Neuronal stem cell (in vitro differentiated cells): ENCODE measurements around the gene TRAF3.

Source experiments
- DNase-seq: peaks from one replicate; pipeline ENCODE4 v3.0.0-alpha.2; 2013; ENCODE audit warnings: low spot score
- H2AFZ ChIP-seq: one replicate; pipeline ENCODE4 v1.6.1; 2013; ENCODE audit warnings: mild to moderate bottlenecking, low read length, inconsistent platforms
- H2AK5ac ChIP-seq: 2 replicates; pipeline ENCODE4 v1.6.1; 2013; ENCODE audit warnings: low read depth, mild to moderate bottlenecking, inconsistent platforms, low read length, moderate library complexity, mixed read lengths
- H2BK120ac ChIP-seq: 2 replicates; pipeline ENCODE4 v1.6.1; 2013; ENCODE audit warnings: low read depth, mild to moderate bottlenecking, inconsistent platforms, low read length, moderate library complexity, mixed read lengths
- H2BK12ac ChIP-seq: one replicate; pipeline ENCODE4 v1.6.1; 2013; ENCODE audit warnings: low read length, inconsistent platforms
- H2BK15ac ChIP-seq: 2 replicates; pipeline ENCODE4 v1.6.1; 2013; ENCODE audit warnings: mild to moderate bottlenecking, low read length, inconsistent platforms, mixed read lengths
- H2BK5ac ChIP-seq: one replicate; pipeline ENCODE4 v1.6.1; 2013; ENCODE audit warnings: inconsistent platforms, mild to moderate bottlenecking, low read length, moderate library complexity
- H3K14ac ChIP-seq: one replicate; pipeline ENCODE4 v1.6.1; 2013; ENCODE audit warnings: low read length, inconsistent platforms
- H3K18ac ChIP-seq: 2 replicates; pipeline ENCODE4 v1.6.1; 2013; ENCODE audit warnings: low read length, inconsistent platforms
- H3K23ac ChIP-seq: 2 replicates; pipeline ENCODE4 v1.6.1; 2013; ENCODE audit warnings: low read depth, mild to moderate bottlenecking, mixed read lengths, low read length, inconsistent platforms; ENCODE audit not compliant: poor library complexity
- H3K27ac ChIP-seq: replicated peaks from 3 replicates; pipeline ENCODE4 v1.5.1; 2013; ENCODE audit warnings: low read length, inconsistent platforms
- H3K27me3 ChIP-seq, 3 experiments: 2 replicates each; pipeline ENCODE4 v1.6.1; 2013; ENCODE audit warnings: low read length in 3 of 3, mild to moderate bottlenecking in 2 of 3, inconsistent platforms in 1 of 3, low read depth in 1 of 3, mixed read lengths in 1 of 3, moderate library complexity in 1 of 3; ENCODE audit not compliant: control insufficient read depth in 3 of 3, insufficient read depth in 3 of 3
- H3K36me3 ChIP-seq, 2 donors: replicated peaks in 1 of 2; 2 replicates each; pipeline ENCODE4 v1.6.1; 2013; ENCODE audit warnings: low read length in 2 of 2; ENCODE audit not compliant: control insufficient read depth in 2 of 2, insufficient read depth in 2 of 2
- H3K4ac ChIP-seq: 2 replicates; pipeline ENCODE4 v1.6.1; 2013; ENCODE audit warnings: inconsistent platforms, mild to moderate bottlenecking, low read length, moderate library complexity
- H3K4me1 ChIP-seq, 2 donors: 1 replicate in 1 of 2; 2 replicates in 1 of 2; pipeline ENCODE4 v1.6.1; 2013; ENCODE audit warnings: low read length in 2 of 2, low read depth in 1 of 2; ENCODE audit not compliant: control insufficient read depth in 2 of 2, insufficient read depth in 1 of 2
- H3K4me2 ChIP-seq: one replicate; pipeline ENCODE4 v1.6.1; 2013; ENCODE audit warnings: mild to moderate bottlenecking, low read length, inconsistent platforms; ENCODE audit not compliant: insufficient read depth, poor library complexity, severe bottlenecking
- H3K4me3 ChIP-seq, 2 donors: 2 replicates each; pipeline ENCODE4 v1.5.1; 2013; ENCODE audit warnings: low read length in 2 of 2, mild to moderate bottlenecking in 2 of 2, inconsistent platforms in 1 of 2, moderate library complexity in 1 of 2
- H3K79me1 ChIP-seq: one replicate; pipeline ENCODE4 v1.6.1; 2013; ENCODE audit warnings: low read depth, mild to moderate bottlenecking, inconsistent platforms, low read length, moderate library complexity
- H3K9ac ChIP-seq: one replicate; pipeline ENCODE4 v1.6.1; 2013; ENCODE audit warnings: mild to moderate bottlenecking, low read depth, low read length, inconsistent platforms; ENCODE audit not compliant: poor library complexity
- H3K9me3 ChIP-seq, 2 donors: replicated peaks in 1 of 2; 2 replicates each; pipeline versions ENCODE3 to v1.6.1; 2013; ENCODE audit warnings: low read length in 2 of 2, mild to moderate bottlenecking in 2 of 2, inconsistent platforms in 1 of 2, low read depth in 1 of 2, mixed read lengths in 1 of 2, moderate library complexity in 1 of 2; ENCODE audit not compliant: control insufficient read depth in 2 of 2, insufficient read depth in 1 of 2
- H4K8ac ChIP-seq: one replicate; pipeline ENCODE4 v1.6.1; 2013; ENCODE audit warnings: low read depth, mild to moderate bottlenecking, inconsistent platforms, low read length, moderate library complexity
- H4K91ac ChIP-seq: one replicate; pipeline ENCODE4 v1.6.1; 2013; ENCODE audit warnings: low read length, low read depth, mild to moderate bottlenecking, inconsistent platforms; ENCODE audit not compliant: poor library complexity
- WGBS, 2 donors: extraction: QIAGEN DNeasy Blood & Tissue Kit; methylation state at CpG; one replicate each; pipeline ENCODE4 v1.1.7; 2013; ENCODE audit warnings: missing lambda C conversion rate in 2 of 2, mixed read lengths in 1 of 2; ENCODE audit not compliant: insufficient read length in 2 of 2, insufficient replicate concordance in 1 of 2; ENCODE audit errors: extremely low coverage in 2 of 2; 5-methylcytosine and 5-hydroxymethylcytosine counted together

Gene TRAF3

DNA sequence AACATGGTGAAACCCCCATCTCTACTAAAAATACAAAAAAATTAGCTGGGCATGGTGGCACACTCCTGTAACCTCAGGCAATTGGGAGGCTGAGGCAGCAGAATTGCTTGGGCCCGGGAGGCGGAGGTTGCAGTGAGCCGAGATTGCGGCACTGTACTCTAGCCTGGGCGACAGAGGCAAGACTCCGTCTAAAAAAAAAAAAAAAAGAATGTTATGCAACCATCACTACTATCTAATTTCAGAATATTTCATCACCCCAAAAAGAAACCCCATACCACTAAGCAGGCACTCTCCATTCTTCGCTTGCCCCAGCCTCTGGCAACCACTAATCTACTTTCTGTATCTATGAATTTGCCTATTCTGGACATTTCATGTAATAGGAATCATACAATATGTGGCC, 76.4 kb downstream of the TRAF3 start:
- peaks cover 3 to 5% of the 10 kb centered on the region in 2 donors for H3K4me1 ChIP-seq
- no peak overlapping the region for H3K14ac ChIP-seq
- H3K9me3 ChIP-seq = peaks cover 0 to 11% of the 10 kb centered on the region in 2 donors
- H3K4ac ChIP-seq = no peak overlapping the region
- no peak overlapping the region for H2BK12ac ChIP-seq
- H3K27me3 ChIP-seq = no peaks in the 10 kb centered on the region
- no peak overlapping the region for H3K27ac ChIP-seq
- H2BK120ac ChIP-seq = no peak overlapping the region
- H2AK5ac ChIP-seq = no peak overlapping the region
- no peak overlapping the region for H4K8ac ChIP-seq
- H3K18ac ChIP-seq = no peak overlapping the region
- H4K91ac ChIP-seq = no peak overlapping the region
- H3K23ac ChIP-seq = no peak overlapping the region
- H2BK5ac ChIP-seq = no peak overlapping the region
- H2AFZ ChIP-seq = no peak overlapping the region
- H3K4me3 ChIP-seq = no peak overlapping the region
- H3K36me3 ChIP-seq = peaks cover 0 to 2% of the 10 kb centered on the region in 2 donors
- H2BK15ac ChIP-seq = no peak overlapping the region
- no peaks in the 10 kb centered on the region for H3K79me1 ChIP-seq
- WGBS, 2 donors = no CpG with 5 or more reads among the region's 7 CpGs
- no peak overlapping the region for H3K4me2 ChIP-seq
- no peak overlapping the region for H3K9ac ChIP-seq
- DNase-seq = no peak

DNA sequence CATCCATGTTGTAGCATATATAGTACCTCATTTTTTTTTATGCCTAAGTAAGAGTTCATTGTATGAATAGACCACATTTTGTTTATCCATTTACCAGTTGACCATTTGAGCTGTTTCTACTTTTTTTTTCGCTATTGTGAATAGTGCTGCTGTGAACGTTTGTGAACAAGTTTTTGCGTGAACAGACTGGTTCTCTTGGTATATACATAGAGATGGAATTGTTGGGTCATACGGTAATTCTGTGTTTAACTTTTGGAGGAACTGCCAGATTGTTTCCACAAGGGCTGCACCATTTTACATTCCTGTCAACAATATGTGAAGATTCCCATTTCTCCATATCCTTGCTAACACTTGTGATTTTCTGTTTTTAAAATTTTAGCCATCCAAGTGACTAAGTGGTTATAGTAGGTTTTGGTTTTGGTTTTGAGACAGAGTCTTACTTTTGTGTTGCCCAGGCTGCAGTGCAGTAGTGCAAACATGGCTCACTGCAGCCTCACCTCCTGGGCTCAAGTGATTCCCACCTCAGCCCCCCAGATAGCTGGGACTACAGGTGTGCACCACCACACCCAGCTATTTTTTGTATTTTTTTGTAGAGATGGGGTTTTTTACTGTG, 76.9 kb downstream of the TRAF3 start:
- H2AFZ ChIP-seq = no peak overlapping the region

DNA sequence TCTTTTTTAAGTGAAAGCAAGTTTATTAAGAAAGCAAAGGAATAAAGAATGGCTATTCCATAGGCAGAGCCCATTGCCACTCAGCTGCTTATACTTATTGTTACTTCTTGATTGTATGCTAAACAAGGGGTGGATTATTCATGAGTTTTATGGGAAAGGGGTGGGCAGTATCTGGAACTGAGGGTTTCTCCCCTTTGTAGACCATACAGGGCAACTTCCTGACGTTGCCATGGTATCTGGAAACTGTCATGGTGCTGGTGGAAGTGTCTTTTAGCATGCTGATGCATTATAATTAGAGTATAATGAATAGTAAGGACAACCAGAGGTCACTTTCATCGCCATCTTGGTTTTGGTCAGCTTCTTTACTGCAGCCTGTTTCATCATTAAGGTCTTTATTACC, 78.9 kb downstream of the TRAF3 start:
- Histone ChIP-seq H3K79me1 (no peaks in the 10 kb centered on the region), H3K14ac (no peak overlapping the region), H2AK5ac (no peak overlapping the region), H3K9ac (no peak overlapping the region), H3K4ac (no peak overlapping the region), H2BK15ac (no peak overlapping the region), H2BK12ac (no peak overlapping the region), H3K23ac (no peak overlapping the region), H2BK5ac (no peak overlapping the region), H3K4me3 (no peak overlapping the region), H4K91ac (no peak overlapping the region), H2AFZ (no peak overlapping the region), H2BK120ac (no peak overlapping the region), H3K27me3 (no peaks in the 10 kb centered on the region), H3K4me1 (peaks cover 0 to 2% of the 10 kb centered on the region in 2 donors), H3K36me3 (no peaks in the 10 kb centered on the region), H3K18ac (no peak overlapping the region), H4K8ac (no peak overlapping the region), H3K9me3 (peaks cover 0 to 26% of the 10 kb centered on the region in 2 donors), H3K4me2 (no peak overlapping the region), H3K27ac (no peak overlapping the region)
- WGBS, 2 donors = no CpG with 5 or more reads among the region's 2 CpGs
- no peak for DNase-seq

More for the DNA sequence above, 76.9 kb downstream of the TRAF3 start:
- no peak overlapping the region for H3K14ac ChIP-seq
- H2BK15ac ChIP-seq = no peak overlapping the region
- peaks cover 2 to 3% of the 10 kb centered on the region in 2 donors for H3K4me1 ChIP-seq
- no peaks in the 10 kb centered on the region for H3K79me1 ChIP-seq
- H4K91ac ChIP-seq = no peak overlapping the region
- peaks cover 0 to 16% of the 10 kb centered on the region in 2 donors for H3K9me3 ChIP-seq
- H3K4me2 ChIP-seq = no peak overlapping the region
- no peak overlapping the region for H4K8ac ChIP-seq
- no peak overlapping the region for H2BK12ac ChIP-seq
- H3K9ac ChIP-seq = no peak overlapping the region
- H2BK120ac ChIP-seq = no peak overlapping the region
- no peak overlapping the region for H3K4ac ChIP-seq
- H3K18ac ChIP-seq = no peak overlapping the region
- H3K27me3 ChIP-seq = no peaks in the 10 kb centered on the region
- H3K23ac ChIP-seq = no peak overlapping the region
- no CpG with 5 or more reads among the region's 4 CpGs for WGBS, 2 donors
- H3K36me3 ChIP-seq = peaks cover 0 to 2% of the 10 kb centered on the region in 2 donors
- DNase-seq = no peak
- no peak overlapping the region for H3K27ac ChIP-seq
- H3K4me3 ChIP-seq = no peak overlapping the region
- no peak overlapping the region for H2AK5ac ChIP-seq
- H2BK5ac ChIP-seq = no peak overlapping the region

DNA sequence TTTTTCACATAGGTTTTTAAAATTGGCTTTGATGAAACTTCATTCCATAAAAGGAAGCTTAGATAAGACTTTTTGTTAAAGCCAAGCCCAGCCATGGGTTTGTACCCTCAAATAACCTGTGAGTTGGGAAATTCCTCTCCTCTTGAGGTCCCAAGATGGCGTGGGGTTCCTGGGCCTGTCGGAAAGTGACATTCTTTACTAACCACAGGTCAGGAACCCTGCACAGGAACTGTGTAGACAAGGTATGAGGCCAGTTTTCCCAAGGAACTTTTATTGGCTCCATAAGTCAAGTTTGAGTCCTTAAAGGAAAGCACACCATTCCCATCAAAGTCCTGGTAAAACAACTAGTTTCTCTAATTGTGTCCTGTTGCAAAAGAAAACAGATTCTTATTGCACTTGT, 80.2 kb downstream of the TRAF3 start:
- no CpG with 5 or more reads among the region's 2 CpGs for WGBS, 2 donors
- Histone ChIP-seq H3K9me3 (peaks cover 0 to 31% of the 10 kb centered on the region in 2 donors), H2BK15ac (no peak overlapping the region), H3K23ac (no peak overlapping the region), H3K79me1 (no peaks in the 10 kb centered on the region), H3K4me2 (no peak overlapping the region), H3K27ac (no peak overlapping the region), H3K18ac (no peak overlapping the region), H2AFZ (no peak overlapping the region), H3K36me3 (no peaks in the 10 kb centered on the region), H3K4me1 (peaks cover 0 to 2% of the 10 kb centered on the region in 2 donors), H3K14ac (no peak overlapping the region), H4K91ac (no peak overlapping the region), H2BK120ac (no peak overlapping the region), H2BK5ac (no peak overlapping the region), H3K4ac (no peak overlapping the region), H2BK12ac (no peak overlapping the region), H2AK5ac (no peak overlapping the region), H4K8ac (no peak overlapping the region), H3K4me3 (no peak overlapping the region), H3K9ac (no peak overlapping the region), H3K27me3 (no peaks in the 10 kb centered on the region)
- DNase-seq = no peak
